Kidney (tissue), 14 donors: ENCODE results near the gene COMMD10. TPM values are rescaled to one million over a fixed set of nuclear protein-coding genes. Genes with fewer than 3 reads are reported as not detected.

Experiments used
- DNase-seq, 5 donors: peaks; one replicate each; pipeline ENCODE4 v3.0.0-alpha.2; 2013 to 2020
- FAIRE-seq: peaks from 2 replicates; lab custom pipeline; 2012; peaks lifted over from hg19 to GRCh38; lab: Jason Lieb, UNC
- H3K27ac ChIP-seq, 2 donors: one replicate each; pipeline ENCODE4 v1.7.0; 2013; ENCODE audit warnings: low read depth in 2 of 2, low read length in 2 of 2, inconsistent platforms in 1 of 2
- H3K27me3 ChIP-seq: one replicate; pipeline ENCODE4 v1.7.1; 2013; ENCODE audit warnings: low read length, inconsistent platforms; ENCODE audit not compliant: control insufficient read depth, insufficient read depth
- H3K36me3 ChIP-seq, 3 donors: one replicate each; pipeline versions ENCODE4 v1.7.0 to v1.7.1; 2013; ENCODE audit warnings: low read length in 3 of 3, control low read depth in 1 of 3, inconsistent platforms in 1 of 3; ENCODE audit not compliant: insufficient read depth in 3 of 3, control insufficient read depth in 2 of 3
- H3K4me1 ChIP-seq, 3 donors: one replicate each; pipeline versions ENCODE4 v1.7.0 to v1.7.1; 2013; ENCODE audit warnings: low read length in 3 of 3, inconsistent platforms in 1 of 3, low read depth in 1 of 3; ENCODE audit not compliant: control insufficient read depth in 2 of 3, insufficient read depth in 2 of 3
- H3K4me3 ChIP-seq, 3 donors: one replicate each; pipeline versions ENCODE4 v1.7.0 to v1.8.1; 2013; ENCODE audit warnings: low read length in 3 of 3, control low read depth in 1 of 3, inconsistent platforms in 1 of 3
- H3K9ac ChIP-seq, 3 donors: one replicate each; pipeline versions ENCODE4 v1.7.0 to v1.7.1; 2013; ENCODE audit warnings: low read length in 3 of 3, control low read depth in 1 of 3, inconsistent platforms in 1 of 3
- H3K9me3 ChIP-seq, 3 donors: one replicate each; pipeline versions ENCODE4 v1.7.0 to v1.7.1; 2013; ENCODE audit warnings: low read length in 3 of 3, control low read depth in 1 of 3, inconsistent platforms in 1 of 3; ENCODE audit not compliant: control insufficient read depth in 2 of 3, insufficient read depth in 1 of 3
- CTCF ChIP-seq: IDR thresholded peaks from 3 replicates; pipeline ENCODE4 v1.5.1; 2012; ENCODE audit warnings: mild to moderate bottlenecking, moderate library complexity, borderline replicate concordance; ENCODE audit not compliant: insufficient read depth; ENCODE audit errors: extremely low read depth
- intact Hi-C: fragments of 100-400 bp; cut with DNase I; formaldehyde crosslinking; loops from one replicate; pipeline ENCODE4 v1.11.1; 2022
- polyA plus RNA-seq: library from polyadenylated mRNA; stranded (reverse); fragments of 350-450 nt; fragmentation: Illumina TruSeq; extraction: RNeasy Lipid Tissue Mini Kit (QIAGEN cat#74804); gene quantifications from one replicate; pipeline ENCODE4 v1.2.3, GENCODE V29; 2014; ENCODE audit warnings: low read depth, low replicate concordance; ENCODE audit not compliant: insufficient read depth
- total RNA-seq: library from RNA; stranded (reverse); fragmentation: NEBNext Ultra II Directional; extraction: Animal tissue kit (Norgen Biotek cat#: 25700); gene quantifications from one replicate; pipeline ENCODE4 v1.2.1, GENCODE V29; 2021
- donor health status: control.
- donor health status: control.
- donor health status: control.
- donor health status: control.
- donor health status: control.
- donor health status: DM: yes; HTN: yes; CAD: no.
- donor health status: Normal renal cell carcinoma (clear cell type).

COMMD10 gene
- total and polyA plus RNA-seq, 2 donors from 2014 or later, result 37.6 to 41.1 TPM

GRCh38 chr5:116229131-116229689 lies 144.4 kb downstream of the COMMD10 start:
- FAIRE-seq, result no peak
- TF ChIP-seq CTCF, result no peak
- H3K9me3 ChIP-seq, result no peaks in the 10 kb centered on the region

GRCh38 chr5:116231288-116231687 lies 146.5 kb downstream of the COMMD10 start:
- intact Hi-C loops, result no loop called here
- no peaks in the 10 kb centered on the region for H3K9me3 ChIP-seq
- FAIRE-seq (no peak), DNase-seq (no peak)
- no peak overlapping the region for H3K27ac ChIP-seq
- TF ChIP-seq CTCF, result no peak
- no peak overlapping the region for H3K4me3 ChIP-seq
- no peaks in the 10 kb centered on the region for H3K4me1 ChIP-seq
- H3K36me3 ChIP-seq, result no peaks in the 10 kb centered on the region
- no peaks in the 10 kb centered on the region for H3K27me3 ChIP-seq
- no peak overlapping the region for H3K9ac ChIP-seq

More at GRCh38 chr5:116229131-116229689, 144.4 kb downstream of the COMMD10 start:
- no peak overlapping the region for H3K27ac ChIP-seq
- DNase-seq, result no peak
- H3K27me3 ChIP-seq, result no peaks in the 10 kb centered on the region
- intact Hi-C loops, result no loop called here
- H3K36me3 ChIP-seq, result no peaks in the 10 kb centered on the region
- no peak overlapping the region for H3K9ac ChIP-seq
- no peaks in the 10 kb centered on the region for H3K4me1 ChIP-seq
- H3K4me3 ChIP-seq, result no peak overlapping the region

- no peak overlapping the region for H3K9ac ChIP-seq
- H3K4me1 ChIP-seq, result no peaks in the 10 kb centered on the region
- no peak for FAIRE-seq
- H3K27me3 ChIP-seq, result no peaks in the 10 kb centered on the region
- H3K36me3 ChIP-seq, result no peaks in the 10 kb centered on the region
- H3K9me3 ChIP-seq, result no peaks in the 10 kb centered on the region
- intact Hi-C loops, result no loop called here
- TF ChIP-seq CTCF, result no peak
- H3K4me3 ChIP-seq, result no peak overlapping the region
- DNase-seq, result peak in 1 of 5 donors; percentile 22
- H3K27ac ChIP-seq, result no peak overlapping the region
Measured at GRCh38 chr5:116234681-116235080, 149.9 kb downstream of the COMMD10 start.
